Renal pelvis (tissue), 4 donors: ENCODE measurements around the gene ANXA1. TPM values are rescaled to one million over a fixed set of nuclear protein-coding genes. Genes with fewer than 3 reads are reported as not detected.
"Not testable (repeated sequence)": the region's sequence is repeated elsewhere in the genome, so short reads cannot be mapped to it uniquely, and the experiment has no call there.

Source experiments
- DNase-seq: peaks from one replicate; pipeline ENCODE4 v3.0.0-alpha.2; 2013
- polyA plus RNA-seq, 3 donors: library from polyadenylated mRNA; unstranded; fragments of 120-200 nt; gene quantifications; one replicate each; pipeline ENCODE4 v1.2.1, GENCODE V29; 2013; ENCODE audit not compliant: insufficient read length in 3 of 3

The ANXA1 gene
- polyA plus RNA-seq, 3 donors, result 19.5 to 32.4 (median 32.1) TPM

DNA sequence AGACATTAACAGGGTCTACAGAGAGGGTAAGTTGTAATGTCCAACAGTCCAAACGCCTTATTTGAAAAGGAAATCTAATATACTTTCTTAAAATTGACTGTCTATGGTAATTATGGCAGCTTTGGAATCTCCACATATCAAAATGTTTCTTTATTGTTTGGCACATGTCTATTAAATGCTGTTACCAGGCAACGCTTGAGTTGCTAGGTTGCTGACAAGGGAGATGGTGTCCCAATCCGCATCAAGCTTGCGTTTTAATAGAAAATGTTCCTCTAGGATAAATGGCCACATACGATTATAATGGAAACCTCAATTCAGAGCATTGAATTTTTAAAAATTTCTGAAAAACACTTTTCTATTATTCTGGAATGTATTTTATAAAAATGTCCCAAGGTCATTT is 9.2 kb downstream of the ANXA1 start:
- no peak for DNase-seq

DNA sequence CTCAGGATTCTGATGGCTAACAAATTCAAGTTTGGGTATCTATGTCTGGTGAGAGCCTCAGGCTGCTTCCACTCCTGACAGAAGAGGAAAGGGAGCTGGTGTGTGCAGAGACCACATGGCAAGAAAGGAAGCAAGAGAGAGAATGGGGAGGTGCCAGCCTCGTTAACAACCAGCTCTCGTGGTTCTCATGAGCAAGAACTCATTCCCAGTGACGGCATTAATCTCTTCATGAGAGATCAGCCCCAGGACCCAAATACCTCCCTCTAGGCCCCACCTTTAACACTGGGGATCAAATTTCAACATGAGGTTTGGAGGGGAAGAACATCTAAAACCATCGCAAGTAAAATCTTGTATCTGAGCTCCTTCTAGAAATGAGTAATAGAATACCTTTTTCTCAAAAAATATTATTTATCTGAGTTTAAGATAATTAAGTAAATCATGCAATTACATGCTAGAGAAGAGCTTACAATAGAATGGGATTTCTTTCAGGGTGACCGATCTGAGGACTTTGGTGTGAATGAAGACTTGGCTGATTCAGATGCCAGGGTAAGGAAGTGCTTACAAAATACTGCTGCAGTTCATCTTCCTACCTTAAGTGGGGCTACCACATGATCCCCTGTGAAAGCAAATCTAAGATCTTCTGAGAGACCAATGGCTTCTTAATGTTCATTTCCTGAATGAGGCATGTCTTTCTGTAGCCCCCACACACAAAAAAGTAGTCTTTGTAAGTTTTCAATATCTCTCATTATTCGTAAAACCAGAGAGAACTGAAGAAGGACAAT is 11.5 kb downstream of the ANXA1 start:
- no peak for DNase-seq

DNA sequence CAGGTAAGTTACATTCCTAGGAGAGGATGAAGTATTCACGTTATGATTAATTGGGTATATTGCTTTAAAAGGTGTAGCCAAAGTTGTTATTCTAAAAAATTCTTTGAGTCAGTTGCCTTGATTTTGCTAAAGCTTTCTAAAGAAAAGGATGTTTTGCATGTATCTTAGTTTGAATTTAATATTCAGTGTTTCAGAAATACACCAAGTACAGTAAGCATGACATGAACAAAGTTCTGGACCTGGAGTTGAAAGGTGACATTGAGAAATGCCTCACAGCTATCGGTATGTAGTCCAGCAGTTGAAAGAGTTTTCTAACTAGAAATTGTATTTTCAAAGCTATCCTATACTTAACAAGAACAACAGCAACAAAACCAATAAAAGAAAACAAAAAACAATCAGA is 14.2 kb downstream of the ANXA1 start:
- no peak for DNase-seq

DNA sequence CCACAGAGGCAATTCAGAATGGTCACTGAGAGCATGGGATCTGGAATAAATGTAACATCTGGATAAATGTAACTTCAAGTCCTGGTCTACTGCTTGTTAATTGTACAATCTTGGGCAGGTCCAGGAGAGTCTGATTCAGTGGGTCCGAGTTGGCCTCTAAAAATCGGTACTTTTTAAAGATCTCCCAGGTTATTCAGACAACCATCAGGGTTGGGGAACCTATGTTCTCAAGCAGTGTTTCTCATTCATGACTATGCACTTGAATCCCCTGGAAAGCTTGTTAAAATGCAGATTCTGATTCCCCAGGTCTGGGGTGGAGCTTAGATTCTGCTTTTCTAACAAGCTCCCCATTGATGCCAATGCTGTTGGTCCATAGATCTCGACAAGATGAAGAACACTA is 14.8 kb downstream of the ANXA1 start:
- no peak for DNase-seq

DNA sequence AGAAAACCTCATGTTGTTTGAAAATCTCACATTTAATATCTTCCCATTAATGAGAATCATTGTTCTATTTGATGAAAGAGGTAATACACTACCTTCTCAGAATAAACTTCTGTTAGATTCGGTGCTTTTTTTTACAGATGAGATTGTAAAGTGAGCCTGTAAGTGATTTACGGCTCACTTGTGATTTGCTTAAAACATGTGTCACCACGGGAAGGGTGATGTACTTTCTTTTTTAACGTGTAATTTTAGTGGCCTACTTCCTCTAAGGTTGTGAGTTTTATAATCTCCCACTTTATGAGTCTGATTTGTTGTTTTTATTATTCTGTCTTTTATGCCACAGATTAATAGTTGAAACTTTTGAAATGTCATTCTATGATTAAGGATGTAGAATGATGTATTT is 15.9 kb downstream of the ANXA1 start:
- DNase-seq, result no peak

DNA sequence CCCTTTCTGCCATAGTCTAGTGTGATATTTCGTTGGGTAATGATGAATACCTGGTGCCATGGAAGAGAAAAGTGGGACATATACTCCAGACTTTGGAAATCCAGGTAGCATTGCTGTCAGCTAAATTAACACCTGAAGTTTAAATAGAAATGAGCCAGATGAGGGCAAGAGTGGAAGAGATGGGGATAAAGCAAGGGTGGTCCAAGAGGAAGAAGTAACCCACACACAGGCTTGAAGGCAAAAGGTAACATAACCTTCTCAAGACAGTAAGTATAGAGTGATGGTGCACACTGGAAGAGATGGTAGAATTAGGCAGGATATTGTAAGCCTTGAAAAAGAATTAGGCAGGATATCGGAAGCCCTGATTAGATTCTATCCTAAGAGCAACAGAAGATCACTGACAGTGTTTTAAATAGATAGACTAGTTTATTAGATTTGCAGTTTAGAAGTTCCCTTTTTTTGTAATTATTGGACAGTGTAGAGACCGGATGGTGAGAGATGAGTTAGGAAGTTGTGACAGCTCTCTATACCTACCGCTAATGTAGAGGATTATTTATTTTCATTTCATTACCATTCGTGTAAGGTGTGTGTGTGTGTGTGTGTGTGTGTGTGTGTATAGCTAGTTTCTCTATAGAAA is 16.8 kb downstream of the ANXA1 start:
- DNase-seq, result no peak

DNA sequence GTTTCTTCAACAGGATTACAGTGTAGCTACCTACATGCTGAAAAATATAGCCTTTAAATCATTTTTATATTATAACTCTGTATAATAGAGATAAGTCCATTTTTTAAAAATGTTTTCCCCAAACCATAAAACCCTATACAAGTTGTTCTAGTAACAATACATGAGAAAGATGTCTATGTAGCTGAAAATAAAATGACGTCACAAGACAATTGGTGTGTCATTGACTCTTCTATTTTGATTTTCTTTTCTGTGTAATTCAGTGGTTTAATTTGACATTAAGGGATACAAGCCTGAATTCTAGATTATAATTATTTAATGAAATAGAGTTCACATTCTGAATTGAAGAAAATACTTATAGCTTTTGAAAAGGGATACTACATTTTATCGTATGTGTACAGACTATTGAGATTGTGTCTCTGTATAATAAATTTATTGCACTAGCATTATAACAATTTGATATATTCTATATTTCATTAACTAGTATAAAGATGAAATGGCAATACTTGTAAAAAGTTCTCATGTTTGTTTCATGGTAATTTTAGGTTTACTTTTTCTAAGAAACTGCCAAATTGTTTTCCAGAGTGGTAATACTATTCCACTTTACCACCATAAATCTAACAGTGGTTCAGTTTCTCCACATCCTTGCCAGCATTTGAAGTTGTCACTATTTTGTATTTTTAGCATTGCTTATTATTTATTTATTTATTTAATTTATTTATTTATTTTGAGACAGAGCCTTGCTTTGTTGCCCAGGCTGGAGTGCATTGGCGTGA is 18.7 kb downstream of the ANXA1 start:
- DNase-seq, result no peak

DNA sequence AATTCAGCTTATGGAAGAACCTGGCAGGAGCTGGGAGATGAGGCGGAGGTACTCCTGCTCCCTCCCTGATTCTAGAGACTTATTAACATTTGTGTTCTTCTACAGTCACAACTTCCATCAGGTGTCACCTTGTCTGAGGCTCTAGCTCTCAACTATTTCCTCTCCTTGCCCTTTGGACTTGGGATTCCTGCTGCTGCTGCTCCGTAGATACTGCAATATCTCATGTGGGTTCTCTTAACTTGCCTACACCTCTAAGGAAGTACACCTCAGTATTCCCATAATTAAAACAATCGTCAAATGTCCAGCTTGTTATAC is 21.2 kb downstream of the ANXA1 start:
- no peak for DNase-seq

DNA sequence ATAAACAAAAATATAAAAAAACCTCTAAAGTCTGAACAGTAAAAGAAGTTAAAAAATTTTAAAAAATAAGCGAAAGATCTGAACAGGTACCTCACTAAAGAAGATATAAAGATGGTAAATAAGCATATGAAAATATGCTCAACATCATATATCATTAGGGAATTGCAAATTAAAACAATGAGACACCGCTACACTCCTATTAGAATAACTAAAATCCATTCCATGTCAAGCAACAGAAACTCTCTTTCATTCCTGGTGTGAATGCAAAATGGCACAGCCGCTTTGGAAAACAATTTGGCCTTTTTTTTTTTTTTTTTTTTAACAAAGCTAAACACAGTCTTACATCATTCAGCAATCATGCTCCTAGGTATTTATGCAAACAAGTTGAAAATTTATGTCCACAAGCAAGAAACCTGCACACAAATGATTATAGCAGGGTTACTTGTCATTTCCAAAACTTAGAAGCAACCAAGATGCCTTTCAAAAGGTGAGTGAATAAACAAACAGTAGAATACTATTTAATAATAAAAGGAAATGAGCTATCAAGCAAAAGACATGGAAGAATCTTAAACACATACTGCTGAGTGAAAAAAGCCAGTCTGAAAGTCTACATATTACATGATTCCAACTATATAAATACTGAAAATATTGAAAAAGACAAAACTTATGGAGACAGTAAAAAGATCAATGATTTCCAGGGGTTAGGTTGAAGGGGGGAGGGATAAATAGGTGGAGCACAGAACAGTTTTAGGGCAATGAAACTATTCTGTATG is 22.1 kb downstream of the ANXA1 start:
- DNase-seq, result no peak

DNA sequence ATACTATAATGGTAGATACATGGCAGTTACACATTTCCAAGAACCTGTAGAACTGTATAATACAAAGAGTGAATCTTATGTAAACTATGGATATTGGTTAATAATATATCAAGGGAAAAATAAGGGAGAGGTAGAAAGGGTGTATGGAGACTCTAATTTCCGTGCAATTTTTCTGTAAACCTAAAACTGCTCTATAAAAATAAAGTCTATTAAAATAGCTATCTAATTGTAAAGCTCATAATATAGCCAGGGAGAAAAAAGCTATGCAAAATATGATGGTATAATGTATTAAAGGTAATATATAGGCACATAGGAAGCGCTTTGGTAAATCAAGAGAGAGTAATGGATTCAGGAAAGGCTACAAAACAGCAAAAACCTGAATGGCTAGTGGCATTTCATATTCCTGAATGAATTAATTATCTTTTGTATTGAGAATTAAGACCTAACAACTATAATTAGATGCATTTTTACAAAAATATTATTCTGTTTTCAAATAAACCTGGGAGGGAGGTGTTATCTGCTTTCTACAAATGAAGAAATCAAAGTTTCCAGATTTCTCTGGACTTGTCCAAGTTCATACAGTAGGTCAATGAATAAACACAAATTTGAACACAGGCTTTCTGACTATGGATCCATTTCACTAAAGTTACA is 22.8 kb downstream of the ANXA1 start:
- no peak for DNase-seq

DNA sequence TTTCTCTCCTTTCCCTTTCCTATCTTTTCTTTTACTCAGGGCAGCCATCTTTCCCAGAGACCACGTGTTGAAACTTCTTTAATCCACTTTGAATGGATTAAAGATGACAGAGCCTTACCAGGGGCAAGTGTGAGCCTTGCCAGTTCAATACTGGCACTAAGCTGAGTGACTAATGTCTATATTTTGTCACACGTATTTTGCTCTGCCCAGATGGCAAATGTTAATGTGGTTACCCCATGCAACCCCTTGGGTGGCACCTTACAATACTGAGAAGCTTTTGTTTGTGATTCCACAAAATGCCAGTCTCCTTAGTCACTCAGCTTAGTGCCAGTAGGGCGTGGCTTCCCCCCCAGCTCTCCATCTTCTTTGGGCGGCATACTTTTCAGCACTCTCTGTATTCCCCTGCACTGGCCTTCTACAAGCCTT is 24.8 kb downstream of the ANXA1 start:
- no peak for DNase-seq

DNA sequence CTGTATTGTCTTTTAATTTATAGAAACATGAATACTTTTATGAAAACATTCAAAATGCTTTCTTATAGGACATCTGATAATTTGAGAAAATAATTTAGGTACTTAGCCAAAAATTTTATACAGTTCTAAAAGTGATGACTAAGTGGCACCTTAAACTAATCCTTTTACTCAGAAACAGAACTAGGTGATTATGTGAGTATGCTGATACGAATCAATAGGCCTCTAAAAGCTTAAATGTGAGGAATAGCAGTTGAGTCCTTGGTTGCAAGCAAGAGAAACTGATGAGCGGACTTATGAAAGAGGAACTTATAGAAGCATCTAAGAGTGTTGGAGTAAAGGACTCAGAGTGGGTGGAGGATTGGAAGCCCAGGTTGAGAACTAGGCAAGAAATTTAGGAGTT is 26.4 kb downstream of the ANXA1 start:
- DNase-seq, result no peak

DNA sequence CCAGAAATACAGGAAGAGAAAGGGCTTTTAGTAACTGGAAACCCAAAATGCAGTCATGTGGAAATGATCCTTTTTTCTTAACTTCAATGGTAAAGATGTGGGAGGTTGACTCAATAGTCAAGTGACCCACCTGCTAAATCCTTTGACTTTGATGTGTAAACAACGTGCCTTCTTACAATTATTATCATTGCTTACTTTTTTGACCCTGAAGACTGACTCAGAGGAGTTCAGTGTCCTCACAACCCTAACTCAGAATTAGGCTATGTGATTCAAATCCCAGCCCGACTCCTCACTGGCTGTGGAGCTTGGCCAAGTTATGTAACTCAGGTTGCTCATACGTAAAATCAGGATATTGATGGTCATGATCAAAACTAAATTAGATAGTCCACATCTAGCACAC is 27.9 kb downstream of the ANXA1 start:
- peak; percentile 65 for DNase-seq

DNA sequence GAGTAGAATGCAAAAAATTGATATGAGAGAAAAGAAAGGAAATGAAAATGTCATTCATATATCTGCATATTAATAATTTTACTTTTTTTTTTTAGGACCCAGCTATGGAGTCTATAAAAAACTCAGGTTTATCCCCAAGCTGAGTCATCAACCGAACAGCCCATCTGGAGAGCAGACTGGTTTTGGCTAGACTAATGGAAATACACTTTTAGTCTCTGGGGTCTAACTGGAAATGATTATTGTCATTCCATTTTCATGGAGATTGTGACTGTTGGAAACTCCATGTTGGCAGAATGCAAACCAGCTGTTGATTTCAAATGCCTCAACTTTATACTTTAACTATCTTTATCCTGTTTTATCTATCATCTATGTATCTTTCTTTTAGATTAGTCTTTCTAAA is 28.7 kb downstream of the ANXA1 start:
- DNase-seq, result no peak

DNA sequence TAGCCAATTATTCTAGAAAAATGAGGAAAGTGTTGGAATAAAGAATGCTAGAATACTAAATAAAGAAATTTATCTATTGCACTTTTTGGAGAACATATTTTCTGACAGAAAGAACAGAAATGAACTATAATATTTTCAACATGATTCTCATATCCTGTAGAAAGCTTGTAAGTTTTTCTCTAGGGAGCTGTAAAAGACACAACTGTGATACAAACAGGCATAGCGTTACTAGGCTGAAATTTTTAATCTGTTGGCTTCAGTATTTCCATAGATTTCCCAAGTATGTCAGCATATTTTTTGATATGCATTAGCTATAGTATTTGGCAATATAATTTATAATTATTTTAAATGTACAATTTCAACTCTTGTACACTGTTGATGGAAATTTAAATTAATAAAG is 31.3 kb downstream of the ANXA1 start:
- DNase-seq, result no peak

DNA sequence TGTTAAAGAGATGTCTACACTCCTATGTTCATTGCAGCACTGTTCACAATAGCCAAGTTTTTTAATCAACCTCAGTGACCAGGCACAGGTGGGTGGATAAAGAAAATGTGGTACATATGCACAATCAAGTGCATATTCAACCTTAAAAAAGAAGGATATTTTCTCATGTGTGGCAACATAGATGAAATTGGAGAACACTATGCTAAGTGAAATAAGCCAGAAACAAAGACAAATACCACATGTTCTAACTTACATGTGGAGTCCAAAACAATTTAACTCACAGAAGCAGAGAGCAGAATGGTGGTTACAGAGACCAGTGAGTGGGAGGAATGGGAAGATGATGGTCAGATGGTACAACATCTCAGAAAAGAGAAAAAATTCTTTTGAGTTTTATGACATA is 31.8 kb downstream of the ANXA1 start:
- DNase-seq, result no peak

DNA sequence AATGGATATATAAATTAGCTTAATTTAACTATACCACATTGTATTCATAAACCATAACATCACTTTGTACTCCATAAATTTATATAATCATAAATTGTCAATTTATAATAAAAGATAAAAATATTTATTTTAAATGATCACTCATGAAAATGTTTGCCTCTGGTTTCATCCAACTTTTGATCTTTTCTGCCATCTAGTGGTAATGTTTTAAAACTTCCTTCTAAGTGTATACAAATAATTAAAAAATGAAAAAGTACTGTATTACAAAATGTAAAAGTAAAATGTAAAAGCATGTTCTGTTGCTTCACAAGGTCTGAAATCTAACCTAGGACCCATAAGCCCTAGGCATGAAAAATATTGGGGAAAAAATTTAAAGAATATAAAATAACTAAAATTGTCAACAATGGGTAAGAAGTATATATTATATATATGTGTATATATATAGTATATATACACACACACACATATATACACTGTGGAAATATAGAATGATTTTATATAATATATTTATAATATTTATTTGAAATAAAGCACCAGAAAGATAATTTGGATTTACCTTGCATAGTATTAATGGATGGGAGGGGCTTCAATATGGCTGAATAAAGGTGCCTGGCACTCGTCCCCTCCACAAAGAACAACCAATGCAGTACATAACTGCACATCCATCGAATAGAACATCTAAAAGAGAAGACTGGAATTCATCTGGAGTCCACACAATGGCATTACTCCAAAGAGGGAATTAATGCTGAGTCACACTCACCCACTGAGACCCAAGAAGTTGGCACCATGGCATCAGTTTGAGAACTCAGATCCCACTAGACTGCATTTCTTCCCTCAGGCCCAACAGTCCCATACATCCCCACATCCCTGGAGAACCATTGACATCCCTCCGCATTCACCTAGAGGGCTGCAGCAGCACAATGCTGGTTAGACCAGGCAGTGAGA is 32.5 kb downstream of the ANXA1 start:
- peak; percentile 20 for DNase-seq

DNA sequence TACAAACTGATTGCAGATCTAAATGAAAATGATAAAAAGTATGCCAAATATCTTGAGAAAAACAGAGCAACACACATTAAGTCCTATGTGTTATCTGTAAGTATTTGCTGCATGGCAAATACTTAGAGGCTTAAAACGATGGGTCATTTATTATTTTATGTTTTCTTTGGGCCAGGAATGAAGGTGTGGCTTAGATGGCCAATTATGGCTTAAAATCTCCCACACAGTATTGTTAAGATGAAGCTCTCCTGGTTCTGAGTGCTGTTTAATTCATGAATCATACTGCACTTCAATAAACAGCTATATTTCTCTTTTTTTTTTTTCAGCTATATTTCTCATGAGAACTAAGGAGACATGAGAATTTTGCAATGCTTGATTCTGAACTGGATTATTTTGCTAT is 39.4 kb downstream of the ANXA1 start:
- not testable (repeated sequence) for DNase-seq

DNA sequence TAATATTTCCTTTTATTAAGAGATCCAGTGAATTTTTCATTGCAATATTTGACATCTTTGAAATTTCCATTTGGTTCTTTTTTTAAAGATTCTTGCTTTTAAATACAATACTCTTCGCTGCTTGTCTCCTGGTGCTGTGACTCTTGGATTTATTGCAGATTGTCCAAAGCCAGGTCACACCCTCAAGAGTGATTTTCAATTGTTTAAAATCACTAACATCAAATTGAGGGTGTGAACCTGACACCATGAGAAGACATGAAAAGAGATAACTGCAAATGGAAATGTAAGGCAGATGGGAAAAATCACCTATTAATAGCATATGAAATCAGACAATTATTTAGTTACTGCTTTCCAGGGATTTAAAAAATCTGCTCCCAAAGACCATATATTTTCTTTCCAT is 42.6 kb downstream of the ANXA1 start:
- DNase-seq, result no peak

DNA sequence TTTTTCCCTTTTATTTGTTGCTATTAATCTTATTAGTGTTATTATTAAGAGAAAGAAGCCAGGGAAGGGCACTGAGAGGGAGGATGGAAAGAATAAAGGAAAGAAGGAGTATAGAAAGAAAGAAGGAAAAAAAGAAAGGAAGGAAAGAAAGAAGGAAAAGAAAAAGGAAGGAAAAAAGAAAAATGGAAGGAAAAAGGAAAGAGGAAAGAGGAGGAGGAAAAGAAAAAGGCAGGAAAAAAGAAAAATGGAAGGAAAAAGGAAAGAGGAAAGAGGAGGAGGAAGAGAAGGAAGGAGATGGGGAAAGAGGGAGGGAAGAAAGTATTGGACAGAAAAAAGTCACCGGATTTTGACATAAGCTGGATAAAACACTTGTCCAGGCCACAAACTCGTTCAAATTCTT is 47.8 kb downstream of the ANXA1 start:
- DNase-seq, result no peak

DNA sequence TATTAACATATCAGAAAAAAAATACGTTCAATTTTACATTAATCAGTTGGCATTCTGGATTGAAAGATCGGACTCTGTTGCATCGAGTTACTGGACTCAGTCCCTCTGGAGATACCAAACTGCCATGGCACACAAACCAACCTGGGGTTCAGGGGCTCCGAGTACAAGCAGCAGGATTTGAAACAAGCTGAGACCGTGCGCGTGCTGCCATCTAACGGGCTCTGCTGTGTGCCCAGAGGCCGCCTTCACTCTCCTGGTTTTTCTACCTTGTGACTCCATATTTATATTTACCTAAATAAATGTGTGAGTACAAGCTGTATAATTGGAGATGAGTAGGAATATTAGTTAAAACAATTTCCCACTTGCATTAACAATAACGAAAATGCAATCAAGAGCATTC is 48.2 kb downstream of the ANXA1 start:
- DNase-seq, result no peak
